Prostate gland (tissue), 2 donors: Measurements from ENCODE around the gene RTN3.

Experiments
- POLR2AphosphoS5 ChIP-seq: sonication (generic); formaldehyde crosslinking; IDR thresholded peaks from one replicate; pipeline ENCODE4 v1.6.1; 2017; ENCODE audit warnings: antibody characterized with exemption
- TF ChIP-seq, protein P1 (sequence below), 4 experiments: fragments of 200-600 bp in 2 of 4; fragments of 450-650 bp in 2 of 4; sonication (generic) in 2 of 4; IDR thresholded peaks; 1 replicate in 3 of 4; 2 replicates in 1 of 4; pipeline ENCODE4 v1.5.1; 2016 to 2019; ENCODE audit warnings: antibody characterized with exemption in 4 of 4, mild to moderate bottlenecking in 2 of 4, moderate library complexity in 2 of 4

DNA sequence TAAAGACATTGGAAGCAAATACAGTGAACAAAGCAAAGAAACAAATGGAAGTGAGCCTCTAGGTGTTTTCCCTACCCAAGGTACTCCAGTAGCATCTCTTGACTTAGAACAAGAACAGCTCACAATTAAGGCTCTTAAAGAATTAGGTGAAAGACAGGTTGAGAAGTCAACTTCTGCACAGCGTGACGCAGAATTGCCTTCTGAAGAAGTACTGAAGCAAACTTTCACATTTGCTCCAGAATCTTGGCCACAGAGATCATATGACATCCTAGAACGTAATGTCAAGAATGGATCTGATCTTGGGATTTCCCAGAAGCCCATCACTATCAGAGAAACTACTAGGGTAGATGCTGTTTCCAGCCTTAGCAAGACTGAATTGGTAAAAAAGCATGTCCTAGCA is 39.3 kb downstream of the RTN3 start:
- no peak for TF ChIP-seq POLR2AphosphoS5
- TF ChIP-seq, protein P1, sequence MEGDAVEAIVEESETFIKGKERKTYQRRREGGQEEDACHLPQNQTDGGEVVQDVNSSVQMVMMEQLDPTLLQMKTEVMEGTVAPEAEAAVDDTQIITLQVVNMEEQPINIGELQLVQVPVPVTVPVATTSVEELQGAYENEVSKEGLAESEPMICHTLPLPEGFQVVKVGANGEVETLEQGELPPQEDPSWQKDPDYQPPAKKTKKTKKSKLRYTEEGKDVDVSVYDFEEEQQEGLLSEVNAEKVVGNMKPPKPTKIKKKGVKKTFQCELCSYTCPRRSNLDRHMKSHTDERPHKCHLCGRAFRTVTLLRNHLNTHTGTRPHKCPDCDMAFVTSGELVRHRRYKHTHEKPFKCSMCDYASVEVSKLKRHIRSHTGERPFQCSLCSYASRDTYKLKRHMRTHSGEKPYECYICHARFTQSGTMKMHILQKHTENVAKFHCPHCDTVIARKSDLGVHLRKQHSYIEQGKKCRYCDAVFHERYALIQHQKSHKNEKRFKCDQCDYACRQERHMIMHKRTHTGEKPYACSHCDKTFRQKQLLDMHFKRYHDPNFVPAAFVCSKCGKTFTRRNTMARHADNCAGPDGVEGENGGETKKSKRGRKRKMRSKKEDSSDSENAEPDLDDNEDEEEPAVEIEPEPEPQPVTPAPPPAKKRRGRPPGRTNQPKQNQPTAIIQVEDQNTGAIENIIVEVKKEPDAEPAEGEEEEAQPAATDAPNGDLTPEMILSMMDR (IDR thresholded peaks at IDR 0.05): no peak
